ENCODE measurements around the gene RRAGC. TPM values are rescaled to one million over a fixed set of nuclear protein-coding genes. Genes with fewer than 3 reads are reported as not detected.

Gene RRAGC
- total RNA-seq, 5 donors from 2014 or later (not counting 1 experiment from before 2014, with no cell fraction given) = 14.8 to 22.1 (median 18.8) TPM

- H3K9me3 Mint-ChIP-seq = no peaks in the 10 kb centered on the region
- no CpG with 5 or more reads among the region's 2 CpGs for WGBS (ENCODE audit: insufficient coverage)
- peaks cover 17 to 30% (median 29%) of the 10 kb centered on the region in 3 donors for H3K4me1 Mint-ChIP-seq
- no peaks in the 10 kb centered on the region for H3K36me3 Mint-ChIP-seq
- Histone ChIP-seq H3K27me3 (replicated peaks in 1 of 2; ENCODE audit: control insufficient read depth in 2 of 2, extremely low read depth in 1 of 2, insufficient read depth in 2 of 2, low read length in 1 of 2) (no peaks in the 10 kb centered on the region), H3K4me1 (ENCODE audit: control insufficient read depth in 1 of 2, extremely low read depth in 1 of 2, insufficient read depth in 2 of 2, low read length in 2 of 2) (peaks cover 11% of the 10 kb centered on the region in 2 experiments), H3K27ac (ENCODE audit: low read length) (no peak overlapping the region), H3K4me3 (ENCODE audit: control insufficient read depth in 1 of 2, extremely low read depth in 1 of 2, low read length in 1 of 2) (no peak overlapping the region), H3K36me3 (ENCODE audit: control insufficient read depth in 2 of 2, extremely low read depth in 1 of 2, insufficient read depth in 1 of 2, low read length in 1 of 2) (no peaks in the 10 kb centered on the region), H3K9me3 (no peaks in the 10 kb centered on the region)
- no peak overlapping the region for H3K4me3 Mint-ChIP-seq
- ChIA-PET CTCF (no interaction called here), POLR2A (no interaction called here)
- ATAC-seq (replicated peaks in 1 of 4) (no peak), DNase-seq (no peak)
- H3K27me3 Mint-ChIP-seq = no peaks in the 10 kb centered on the region
- no peak overlapping the region for H3K27ac Mint-ChIP-seq
Measured at GRCh38 chr1:38875811-38876210, 16.2 kb upstream of the RRAGC start.

GRCh38 chr1:38873027-38873969 is 13.7 kb upstream of the RRAGC start, which contains the start of gene MYCBP:
Gene MYCBP, minus strand, starts transcription at chr1:38873348. Its CDS starts 43 bp downstream, at chr1:38873305.
- peak; percentile 99 for ATAC-seq (replicated peaks in 1 of 4)
- Mint-ChIP-seq H3K36me3 (peaks cover 3% of the 10 kb centered on the region), H3K4me1 (peaks cover 24 to 34% (median 33%) of the 10 kb centered on the region in 3 donors), H3K27ac (peak within 1 kb of the TSS; percentile 88 to 94), H3K27me3 (no peaks in the 10 kb centered on the region), H3K9me3 (no peaks in the 10 kb centered on the region), H3K4me3 (peak within 1 kb of the TSS; percentile 86 to 90 (median 90))
- POLR2A ChIA-PET = interaction anchor here in 1 of 2 donors (1.4 kb wide), 1 partner anchor 153 kb away, joined by 3 read pairs; the partner anchor contains the start of gene NDUFS5
- peaks cover 11% of the 10 kb centered on the region in 2 experiments for H3K4me1 ChIP-seq (ENCODE audit: control insufficient read depth in 1 of 2, extremely low read depth in 1 of 2, insufficient read depth in 2 of 2, low read length in 2 of 2)
- CTCF ChIA-PET = interaction anchor here in 1 of 2 donors (0.5 to 0.6 kb wide), 2 partner anchors 16 to 111 kb away, joined by 3 read pairs; no protein-coding TSS in a partner anchor
- no peaks in the 10 kb centered on the region for H3K9me3 ChIP-seq
- H3K36me3 ChIP-seq (ENCODE audit: control insufficient read depth in 2 of 2, extremely low read depth in 1 of 2, insufficient read depth in 1 of 2, low read length in 1 of 2) = no peaks in the 10 kb centered on the region
- no peaks in the 10 kb centered on the region for H3K27me3 ChIP-seq (replicated peaks in 1 of 2; ENCODE audit: control insufficient read depth in 2 of 2, extremely low read depth in 1 of 2, insufficient read depth in 2 of 2, low read length in 1 of 2)
- DNase-seq = peak; percentile 92 to 99 (median 96)
- under 1% methylated on average over 65 of the region's 69 CpGs for WGBS (ENCODE audit: insufficient coverage)
- peak within 1 kb of the TSS; percentile 43 for H3K27ac ChIP-seq (ENCODE audit: low read length)
- peak within 1 kb of the TSS; percentile 66 to 79 for H3K4me3 ChIP-seq (ENCODE audit: control insufficient read depth in 1 of 2, extremely low read depth in 1 of 2, low read length in 1 of 2)

GRCh38 chr1:38872401-38873026 is 12.9 kb upstream of the RRAGC start:
- Mint-ChIP-seq H3K4me3 (peak overlapping the region; percentile 86 to 90 (median 90)), H3K27me3 (no peaks in the 10 kb centered on the region), H3K4me1 (peaks cover 31 to 39% (median 39%) of the 10 kb centered on the region in 3 donors), H3K9me3 (no peaks in the 10 kb centered on the region), H3K36me3 (peaks cover 9% of the 10 kb centered on the region), H3K27ac (peak overlapping the region; percentile 52 to 75)
- 0% methylated on average over 22 of the region's 25 CpGs for WGBS (ENCODE audit: insufficient coverage)
- H3K27me3 ChIP-seq (replicated peaks in 1 of 2; ENCODE audit: control insufficient read depth in 2 of 2, extremely low read depth in 1 of 2, insufficient read depth in 2 of 2, low read length in 1 of 2) = no peaks in the 10 kb centered on the region
- H3K9me3 ChIP-seq = no peaks in the 10 kb centered on the region
- ATAC-seq (replicated peaks in 1 of 4) (peak; percentile 19 to 42 (median 32)), DNase-seq (peak in 21 of 35 experiments; percentile 2 to 53 (median 17))
- H3K4me3 ChIP-seq (ENCODE audit: control insufficient read depth in 1 of 2, extremely low read depth in 1 of 2, low read length in 1 of 2) = peak overlapping the region; percentile 66 to 79
- peaks cover 11% of the 10 kb centered on the region in 2 experiments for H3K4me1 ChIP-seq (ENCODE audit: control insufficient read depth in 1 of 2, extremely low read depth in 1 of 2, insufficient read depth in 2 of 2, low read length in 2 of 2)
- ChIA-PET POLR2A (interaction anchor here in 1 of 2 donors (0.6 to 1.4 kb wide), 2 partner anchors 154 to 332 kb away, joined by 3 read pairs; partner anchors contain the start of gene NDUFS5), CTCF (interaction anchor here in 1 of 2 donors (0.6 kb wide), 1 partner anchor 978 kb away, joined by 3 read pairs; no protein-coding TSS in a partner anchor)
- H3K36me3 ChIP-seq (ENCODE audit: control insufficient read depth in 2 of 2, extremely low read depth in 1 of 2, insufficient read depth in 1 of 2, low read length in 1 of 2) = no peaks in the 10 kb centered on the region
- H3K27ac ChIP-seq (ENCODE audit: low read length) = peak overlapping the region; percentile 43

DNA sequence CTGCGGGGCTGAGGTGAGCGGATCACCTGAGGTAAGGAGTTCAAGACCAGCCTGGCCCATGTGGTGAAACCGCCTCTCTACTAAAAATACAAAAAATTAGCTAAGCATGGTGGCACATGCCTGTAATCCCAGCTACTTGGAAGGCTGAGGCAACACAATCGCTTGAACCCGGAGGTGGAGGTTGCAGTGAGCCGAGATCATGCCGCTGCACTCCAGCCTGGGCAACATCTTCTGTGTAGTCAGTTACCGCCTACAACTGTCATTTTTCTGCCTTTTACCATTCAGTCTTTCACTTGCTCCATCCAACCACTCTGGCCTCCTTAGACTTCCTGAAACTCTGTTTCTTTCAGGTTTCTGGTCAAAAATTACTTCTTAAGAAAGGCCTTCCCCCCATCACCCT is 11.4 kb upstream of the RRAGC start:
- Histone ChIP-seq H3K27ac (ENCODE audit: low read length) (no peak overlapping the region), H3K4me3 (ENCODE audit: control insufficient read depth in 1 of 2, extremely low read depth in 1 of 2, low read length in 1 of 2) (no peak overlapping the region), H3K27me3 (replicated peaks in 1 of 2; ENCODE audit: control insufficient read depth in 2 of 2, extremely low read depth in 1 of 2, insufficient read depth in 2 of 2, low read length in 1 of 2) (no peaks in the 10 kb centered on the region), H3K36me3 (ENCODE audit: control insufficient read depth in 2 of 2, extremely low read depth in 1 of 2, insufficient read depth in 1 of 2, low read length in 1 of 2) (peaks cover 0 to 2% of the 10 kb centered on the region in 2 donors), H3K4me1 (ENCODE audit: control insufficient read depth in 1 of 2, extremely low read depth in 1 of 2, insufficient read depth in 2 of 2, low read length in 2 of 2) (peaks cover 11% of the 10 kb centered on the region in 2 experiments), H3K9me3 (no peaks in the 10 kb centered on the region)
- ATAC-seq (replicated peaks in 1 of 4) = no peak
- no peaks in the 10 kb centered on the region for H3K9me3 Mint-ChIP-seq
- H3K27me3 Mint-ChIP-seq = no peaks in the 10 kb centered on the region
- ChIA-PET POLR2A (interaction anchor here in 1 of 2 donors (1.0 kb wide), 1 partner anchor 238 kb away, joined by 3 read pairs; no protein-coding TSS in a partner anchor), CTCF (interaction anchor here (0.6 to 0.9 kb wide), 4 partner anchors 22 to 943 kb away, joined by 3 to 6 read pairs (median 3); no protein-coding TSS in a partner anchor)
- no peak for DNase-seq
- WGBS (ENCODE audit: insufficient coverage) = 83% methylated on average over 6 of the region's 8 CpGs
- H3K4me3 Mint-ChIP-seq = no peak overlapping the region
- no peak overlapping the region for H3K27ac Mint-ChIP-seq
- H3K36me3 Mint-ChIP-seq = peaks cover 14% of the 10 kb centered on the region
- peaks cover 31 to 39% (median 39%) of the 10 kb centered on the region in 3 donors for H3K4me1 Mint-ChIP-seq

DNA sequence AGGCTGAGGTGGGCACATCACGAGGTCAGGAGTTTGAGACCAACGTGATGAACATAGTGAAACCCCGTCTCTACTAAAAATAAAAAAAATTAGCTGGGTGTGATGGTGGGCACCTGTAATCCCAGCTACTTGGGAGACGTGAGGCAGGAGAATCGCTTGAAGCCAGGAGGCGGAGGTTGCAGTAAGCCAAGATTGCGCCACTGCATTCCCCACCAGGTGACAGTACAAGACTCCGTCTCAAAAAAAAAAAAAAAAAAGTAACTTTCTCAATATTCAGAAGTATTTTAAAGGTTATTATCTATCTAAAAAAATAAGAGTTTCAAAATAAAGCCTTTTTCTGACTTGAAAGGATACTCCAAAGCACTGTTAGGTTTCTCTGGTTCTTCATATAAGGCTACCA is 7.6 kb upstream of the RRAGC start:
- POLR2A ChIA-PET = interaction anchor here in 1 of 2 donors (0.6 kb wide), 1 partner anchor 12 kb away, joined by 4 read pairs; no protein-coding TSS in a partner anchor

More for the DNA sequence above, 7.6 kb upstream of the RRAGC start:
- no peaks in the 10 kb centered on the region for H3K27me3 Mint-ChIP-seq
- no peak for ATAC-seq (replicated peaks in 1 of 4)
- Histone ChIP-seq H3K36me3 (ENCODE audit: control insufficient read depth in 2 of 2, extremely low read depth in 1 of 2, insufficient read depth in 1 of 2, low read length in 1 of 2) (peaks cover 0 to 9% of the 10 kb centered on the region in 2 donors), H3K27me3 (replicated peaks in 1 of 2; ENCODE audit: control insufficient read depth in 2 of 2, extremely low read depth in 1 of 2, insufficient read depth in 2 of 2, low read length in 1 of 2) (no peaks in the 10 kb centered on the region), H3K9me3 (no peaks in the 10 kb centered on the region), H3K4me3 (ENCODE audit: control insufficient read depth in 1 of 2, extremely low read depth in 1 of 2, low read length in 1 of 2) (no peak overlapping the region), H3K4me1 (ENCODE audit: control insufficient read depth in 1 of 2, extremely low read depth in 1 of 2, insufficient read depth in 2 of 2, low read length in 2 of 2) (peaks cover 0 to 4% of the 10 kb centered on the region in 2 experiments), H3K27ac (ENCODE audit: low read length) (no peak overlapping the region)
- H3K4me3 Mint-ChIP-seq = no peak overlapping the region
- DNase-seq = no peak
- H3K4me1 Mint-ChIP-seq = peaks cover 43 to 44% (median 44%) of the 10 kb centered on the region in 3 donors
- no peak overlapping the region for H3K27ac Mint-ChIP-seq
- no peaks in the 10 kb centered on the region for H3K9me3 Mint-ChIP-seq
- WGBS (ENCODE audit: insufficient coverage) = 100% methylated on average over 2 of the region's 8 CpGs
- CTCF ChIA-PET = interaction anchor here (0.7 to 1.0 kb wide), 3 partner anchors 10 to 1185 kb away, joined by 3 read pairs; no protein-coding TSS in a partner anchor
- H3K36me3 Mint-ChIP-seq = peaks cover 18% of the 10 kb centered on the region

Measured in T-cell (primary cell).